Upper lobe of right lung (tissue), 1 donor: Measurements from ENCODE around the gene CNIH1. TPM values are rescaled to one million over a fixed set of nuclear protein-coding genes. Genes with fewer than 3 reads are reported as not detected.
"Not testable (repeated sequence)": the region's sequence is repeated elsewhere in the genome, so short reads cannot be mapped to it uniquely, and the experiment has no call there.

Experiments used
- ATAC-seq: fragments of 200-7000 bp; cut with Tn5 transposase; one replicate; pipeline ENCODE4 v1.9.1; 2020; ENCODE audit warnings: mild to moderate bottlenecking, moderate library complexity
- DNase-seq: peaks from one replicate; pipeline ENCODE4 v3.0.0-alpha.2; 2020
- H3K27ac ChIP-seq: fragments of 200-600 bp; one replicate; pipeline ENCODE4 v1.8.0; 2022
- H3K27me3 ChIP-seq: fragments of 200-600 bp; one replicate; pipeline ENCODE4 v1.8.0; 2022; ENCODE audit warnings: mild to moderate bottlenecking
- H3K36me3 ChIP-seq: fragments of 200-600 bp; one replicate; pipeline ENCODE4 v1.8.0; 2022
- H3K4me1 ChIP-seq: fragments of 200-600 bp; one replicate; pipeline ENCODE4 v1.8.0; 2022
- H3K4me3 ChIP-seq: fragments of 200-600 bp; one replicate; pipeline ENCODE4 v1.8.0; 2022; ENCODE audit warnings: mild to moderate bottlenecking
- H3K9me3 ChIP-seq: fragments of 200-600 bp; one replicate; pipeline ENCODE4 v1.8.0; 2022
- CTCF ChIP-seq: fragments of 200-600 bp; IDR thresholded peaks from one replicate; pipeline ENCODE4 v1.8.0; 2022; ENCODE audit warnings: antibody characterized with exemption
- intact Hi-C: fragments of 100-400 bp; cut with DNase I; formaldehyde crosslinking; loops from one replicate; pipeline ENCODE4 v1.11.0; 2022
- total RNA-seq: library from RNA; stranded (reverse); fragmentation: NEBNext Ultra II Directional; extraction: Animal tissue kit (Norgen Biotek cat#: 25700); gene quantifications from one replicate; pipeline ENCODE4 v1.2.1, GENCODE V29; 2021
- donor health status: DM: no; HTN: yes; CAD: no; lungs with severe emphysema.

CNIH1 gene
- total RNA-seq, 1 donor from 2014 or later = 94.0 TPM

- no peak overlapping the region for H3K27ac ChIP-seq
- H3K27me3 ChIP-seq = no peaks in the 10 kb centered on the region
- no peak for DNase-seq
- no peak overlapping the region for H3K4me3 ChIP-seq
- TF ChIP-seq CTCF = no peak
- no peak for ATAC-seq
- H3K36me3 ChIP-seq = no peaks in the 10 kb centered on the region
- intact Hi-C loops = no loop called here
- H3K4me1 ChIP-seq = no peaks in the 10 kb centered on the region
- no peaks in the 10 kb centered on the region for H3K9me3 ChIP-seq
Measured at GRCh38 chr14:54467280-54467679, 26.1 kb upstream of the CNIH1 start.

- no peaks in the 10 kb centered on the region for H3K9me3 ChIP-seq
- no peaks in the 10 kb centered on the region for H3K4me1 ChIP-seq
- H3K27ac ChIP-seq = no peak overlapping the region
- ATAC-seq (no peak), DNase-seq (no peak)
- H3K27me3 ChIP-seq = no peaks in the 10 kb centered on the region
- H3K4me3 ChIP-seq = no peak overlapping the region
- no peak for TF ChIP-seq CTCF
- intact Hi-C loops = no loop called here
- no peaks in the 10 kb centered on the region for H3K36me3 ChIP-seq
Measured at GRCh38 chr14:54465654-54466053, 24.5 kb upstream of the CNIH1 start.

- no peak overlapping the region for H3K27ac ChIP-seq
- H3K36me3 ChIP-seq = no peaks in the 10 kb centered on the region
- H3K9me3 ChIP-seq = no peaks in the 10 kb centered on the region
- no peaks in the 10 kb centered on the region for H3K27me3 ChIP-seq
- no peak for ATAC-seq
- DNase-seq = no peak
- intact Hi-C loops = no loop called here
- H3K4me1 ChIP-seq = no peaks in the 10 kb centered on the region
- TF ChIP-seq CTCF = no peak
- H3K4me3 ChIP-seq = no peak overlapping the region
Measured at GRCh38 chr14:54462048-54462447, 20.9 kb upstream of the CNIH1 start.

GRCh38 chr14:54459106-54459505 is 17.9 kb upstream of the CNIH1 start:
- intact Hi-C loops = no loop called here
- ATAC-seq (no peak), DNase-seq (no peak)
- H3K27me3 ChIP-seq = no peaks in the 10 kb centered on the region
- H3K27ac ChIP-seq = no peak overlapping the region
- no peaks in the 10 kb centered on the region for H3K9me3 ChIP-seq
- TF ChIP-seq CTCF = no peak
- no peaks in the 10 kb centered on the region for H3K36me3 ChIP-seq
- no peak overlapping the region for H3K4me3 ChIP-seq
- no peaks in the 10 kb centered on the region for H3K4me1 ChIP-seq

- intact Hi-C loops, DNase-seq, H3K27ac ChIP-seq, H3K27me3 ChIP-seq, H3K36me3 ChIP-seq, H3K4me3 ChIP-seq, ATAC-seq, H3K4me1 ChIP-seq, H3K9me3 ChIP-seq: not testable (repeated sequence)
Measured at GRCh38 chr14:54458536-54458935, 17.4 kb upstream of the CNIH1 start.

- no peak for ATAC-seq
- Histone ChIP-seq H3K4me1 (no peaks in the 10 kb centered on the region), H3K9me3 (no peaks in the 10 kb centered on the region), H3K36me3 (no peaks in the 10 kb centered on the region), H3K4me3 (no peak overlapping the region), H3K27ac (no peak overlapping the region), H3K27me3 (no peaks in the 10 kb centered on the region)
- no peak for DNase-seq
- intact Hi-C loops = no loop called here
- TF ChIP-seq CTCF = no peak
Measured at GRCh38 chr14:54457609-54457996, 16.4 kb upstream of the CNIH1 start.

- H3K27ac ChIP-seq, H3K4me3 ChIP-seq, ATAC-seq, H3K9me3 ChIP-seq, H3K4me1 ChIP-seq, H3K36me3 ChIP-seq, H3K27me3 ChIP-seq, DNase-seq, intact Hi-C loops: not testable (repeated sequence)
Measured at GRCh38 chr14:54456820-54457608, 15.8 kb upstream of the CNIH1 start.
